HG03139 (cell line): Measurements from ENCODE around the gene C16orf96.

Experiments used
- ATAC-seq: cut with Tn5 transposase; IDR thresholded peaks from one replicate; pipeline ENCODE4 v1.9.1; 2021; ENCODE audit not compliant: unreplicated experiment

C16orf96 gene

DNA sequence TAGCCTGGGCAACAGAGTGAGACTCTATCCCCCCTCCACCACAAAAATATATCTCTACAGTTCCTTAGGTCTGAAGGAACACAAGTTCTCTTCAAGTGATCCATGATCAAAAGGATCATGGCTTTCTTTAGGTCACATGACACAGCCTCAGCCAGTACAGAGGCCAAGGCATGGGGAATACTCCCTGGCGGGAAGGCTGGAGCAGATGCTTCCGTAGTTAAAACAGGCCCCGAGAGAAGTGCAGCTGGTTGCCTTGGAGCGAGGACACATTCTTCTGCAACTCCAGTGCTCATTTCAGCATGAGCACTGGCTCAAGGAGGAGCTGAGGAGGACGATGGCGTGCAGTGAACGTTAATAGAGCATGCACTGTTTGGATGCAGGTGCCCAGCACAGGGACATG lies 31.1 kb upstream of the C16orf96 start:
- no peak for ATAC-seq

- no peak for ATAC-seq
Observed at GRCh38 chr16:4525634-4526277, 30.4 kb upstream of the C16orf96 start.

- ATAC-seq = no peak
Observed at GRCh38 chr16:4529085-4530060, 26.8 kb upstream of the C16orf96 start.

DNA sequence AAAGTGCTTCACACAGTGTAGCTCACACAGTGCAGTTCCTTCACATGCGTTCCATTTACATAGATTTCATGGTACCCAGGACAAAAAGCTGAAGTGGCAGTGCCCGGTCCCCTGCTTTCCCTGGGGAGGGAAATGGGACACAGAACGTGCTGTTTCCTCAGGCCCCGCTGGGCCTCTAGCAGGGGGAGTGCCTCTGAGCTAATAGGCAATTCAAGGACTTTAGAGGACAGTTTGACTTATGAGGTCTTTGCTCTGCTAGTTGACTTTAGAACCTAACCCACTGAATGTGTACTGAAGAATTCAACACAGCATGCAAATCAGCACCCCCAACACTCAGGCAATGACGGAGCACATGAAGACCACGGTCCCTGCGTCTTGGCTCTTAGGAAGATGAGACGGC lies 24.3 kb upstream of the C16orf96 start:
- no peak for ATAC-seq

DNA sequence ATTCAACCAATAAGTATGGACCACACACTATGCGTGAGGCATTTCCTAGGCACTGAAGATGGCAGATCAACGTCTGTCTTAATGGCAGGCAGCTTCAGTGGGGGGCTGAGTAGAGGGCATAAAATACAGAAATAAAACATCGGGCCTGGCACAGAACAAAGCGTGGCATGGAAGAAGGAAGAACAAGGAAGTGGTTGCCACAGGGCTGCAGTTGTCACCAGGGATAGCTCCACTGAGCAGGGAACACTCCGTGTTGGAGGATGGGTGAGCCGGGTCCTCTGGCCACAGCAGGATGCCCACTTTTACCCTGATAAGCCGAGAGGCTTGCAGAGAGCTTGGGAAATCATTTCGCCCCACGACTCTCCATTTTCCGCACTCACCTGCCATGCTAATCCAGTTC lies 23.9 kb upstream of the C16orf96 start:
- no peak for ATAC-seq

DNA sequence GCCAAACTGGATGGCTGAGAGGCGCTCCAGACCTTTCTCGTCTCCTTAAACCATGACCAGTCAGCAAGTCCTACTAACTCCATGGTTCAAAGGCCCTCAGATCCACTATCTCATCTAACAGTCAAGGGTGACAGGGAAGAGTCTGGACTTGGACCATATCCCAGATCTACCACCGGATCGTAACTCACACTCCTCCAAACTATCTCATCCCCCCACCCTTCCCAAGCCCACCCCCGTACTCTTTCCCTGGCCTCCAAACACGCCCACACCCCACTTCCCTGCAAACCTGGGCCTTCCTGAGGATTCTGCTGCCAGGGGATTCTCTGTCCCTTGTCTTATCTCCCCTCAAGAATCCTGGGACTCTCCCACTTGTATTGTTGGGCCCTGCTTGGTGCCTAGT lies 22.6 kb upstream of the C16orf96 start:
- no peak for ATAC-seq

DNA sequence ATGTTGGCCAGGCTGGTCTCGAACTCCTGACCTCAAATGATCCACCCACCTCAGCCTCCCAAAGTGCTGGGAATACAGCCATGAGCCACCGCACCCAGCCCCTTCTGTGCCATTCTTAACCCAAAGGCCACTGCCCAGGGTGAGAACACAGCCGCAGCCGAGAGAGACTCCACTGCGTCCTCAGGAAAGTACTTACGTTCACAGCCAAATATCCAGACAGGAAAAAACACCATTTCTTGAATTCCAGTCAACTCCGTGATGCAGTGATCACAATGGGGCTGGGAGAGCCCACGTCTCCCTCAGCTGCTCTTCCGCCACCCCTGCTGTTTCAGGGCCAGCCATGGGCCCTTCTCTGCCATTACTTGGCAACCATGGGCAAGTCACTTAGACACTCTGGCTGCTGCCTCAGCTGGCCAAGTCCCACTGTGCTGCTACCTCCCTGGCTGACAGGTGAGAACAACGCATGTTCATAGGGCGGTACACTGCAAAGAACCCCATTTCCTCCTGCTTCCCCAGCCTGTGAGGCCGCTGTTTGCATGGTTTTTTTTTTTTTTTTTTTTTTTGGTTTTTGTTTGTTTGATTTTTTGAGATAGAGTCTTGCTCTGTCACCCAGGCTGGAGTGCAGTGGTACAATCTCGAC lies 21.9 kb upstream of the C16orf96 start:
- ATAC-seq = no peak

DNA sequence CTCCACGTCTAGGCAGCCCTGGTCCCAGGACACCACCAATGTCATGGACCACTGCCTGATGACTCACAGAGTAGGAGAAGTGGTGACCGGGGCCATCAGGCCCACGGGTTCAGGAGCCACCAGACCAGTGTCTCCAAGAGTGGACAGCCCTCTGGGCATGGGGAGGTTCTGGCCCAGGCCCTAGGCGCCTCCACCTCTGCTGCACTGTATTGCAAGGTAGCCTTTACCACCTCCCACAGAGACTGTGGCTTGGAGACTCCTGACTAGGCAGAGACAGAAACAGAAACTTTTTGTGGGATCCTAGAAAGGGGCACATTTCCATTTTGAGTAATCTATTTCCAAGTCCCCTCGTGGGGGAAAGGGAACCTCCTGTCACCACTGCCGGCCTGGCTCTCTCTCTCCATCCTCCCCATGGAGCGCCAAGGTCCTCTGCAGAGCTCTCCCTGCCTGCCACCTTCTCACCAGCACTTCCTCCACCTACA lies 20.5 kb upstream of the C16orf96 start:
- no peak for ATAC-seq

- ATAC-seq = no peak
Observed at GRCh38 chr16:4536391-4537106, 19.6 kb upstream of the C16orf96 start.

DNA sequence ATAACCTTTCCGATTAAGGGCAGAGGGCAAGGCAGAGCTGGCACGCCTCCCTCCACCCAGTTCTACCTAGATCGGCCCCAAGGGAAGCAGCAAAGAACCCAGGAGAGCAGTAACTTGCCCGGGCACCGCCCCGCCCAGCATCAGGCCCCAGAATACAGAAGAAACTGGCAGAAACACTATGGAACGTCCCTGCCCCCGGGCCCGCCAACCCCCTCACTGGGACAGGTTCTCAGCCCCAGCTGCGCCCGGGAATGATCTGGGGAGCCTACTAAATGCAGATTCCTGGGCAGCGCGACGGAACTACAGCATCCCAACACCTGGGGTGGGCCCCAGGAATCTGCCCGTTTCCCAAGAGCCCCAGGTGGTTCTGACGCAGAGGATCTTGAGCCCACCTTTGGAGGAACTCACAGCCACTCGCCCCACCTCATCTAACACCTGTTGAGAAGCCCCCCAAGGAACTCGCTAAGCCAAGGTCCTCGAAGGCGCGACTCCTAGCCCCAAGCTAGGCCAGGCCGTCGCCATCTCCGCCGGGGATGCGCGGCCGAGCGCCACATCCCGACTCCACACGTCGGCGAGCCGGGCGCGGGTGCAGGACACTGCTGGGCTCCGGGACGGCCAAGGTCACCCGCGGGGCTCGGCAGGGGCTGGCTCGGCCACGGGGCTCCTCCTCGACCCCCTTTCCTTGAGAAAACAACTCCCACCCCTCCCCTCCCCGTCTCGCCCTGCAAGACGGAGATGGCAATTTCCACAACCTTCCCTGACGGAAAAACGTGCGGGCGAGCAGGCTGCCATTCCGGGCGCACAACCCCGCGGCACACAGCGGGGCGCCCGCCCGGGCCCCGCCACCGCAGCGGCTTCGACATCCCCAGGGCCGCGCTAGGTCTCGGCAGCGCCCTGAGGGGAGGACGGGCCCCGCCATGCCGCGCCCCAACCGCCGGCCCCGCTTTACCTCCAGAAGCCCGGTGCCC lies 18.5 kb upstream of the C16orf96 start:
- no peak for ATAC-seq

- ATAC-seq = peak; percentile 63
Observed at GRCh38 chr16:4538350-4539235, 17.5 kb upstream of the C16orf96 start, which contains the start of gene CDIP1. Gene CDIP1 (minus strand): TSS chr16:4538773. CDS start chr16:4514130, 24,643 bp downstream.

DNA sequence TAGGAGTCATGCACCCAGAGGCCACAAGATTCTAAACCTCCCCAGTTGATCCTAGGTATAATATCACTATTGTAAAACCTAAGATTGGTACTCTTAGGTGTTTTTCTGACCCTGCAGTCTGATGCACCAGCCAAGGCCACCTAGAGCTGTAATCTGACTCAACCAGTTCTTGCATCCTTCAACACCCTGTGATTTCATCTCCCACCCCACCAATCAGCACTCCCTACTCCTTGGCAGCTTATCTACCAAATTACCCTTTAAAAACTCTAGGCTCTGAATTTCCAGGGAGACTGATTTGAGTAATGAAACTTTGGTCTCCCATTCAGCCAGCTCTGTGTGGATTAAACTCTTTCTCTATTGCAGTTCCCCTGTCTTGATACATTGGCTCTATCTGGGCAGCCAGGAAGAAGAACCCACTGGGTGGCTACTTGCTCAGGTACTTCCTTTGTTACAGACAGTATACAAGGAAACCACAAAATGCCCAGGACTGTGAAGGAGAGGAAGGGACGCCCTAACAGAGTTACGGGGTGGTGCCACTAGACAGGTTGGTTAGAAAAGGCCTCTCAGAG lies 16.3 kb upstream of the C16orf96 start:
- no peak for ATAC-seq

DNA sequence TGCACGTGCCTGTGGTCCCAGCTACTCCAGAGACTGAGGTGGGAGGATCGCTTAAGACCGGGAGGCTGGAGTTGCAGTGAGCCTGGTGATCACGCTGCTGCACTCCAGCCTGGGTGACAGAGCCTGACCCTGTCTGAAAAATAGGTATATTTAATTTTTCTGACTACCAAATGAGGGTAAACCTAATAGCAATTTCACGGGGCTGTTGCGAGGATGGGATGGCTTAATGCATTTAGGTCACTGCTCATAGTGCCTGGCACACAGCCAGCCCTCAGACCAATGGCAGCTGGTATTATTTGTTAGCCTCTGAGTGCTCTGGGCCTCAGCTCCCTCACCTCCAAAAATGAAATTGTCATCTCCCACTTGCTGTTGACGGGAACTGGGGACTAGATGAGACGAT lies 11.7 kb upstream of the C16orf96 start:
- ATAC-seq = no peak

- ATAC-seq = no peak
Observed at GRCh38 chr16:4548124-4548523, 8.0 kb upstream of the C16orf96 start.

GRCh38 chr16:4550591-4550990 lies 5.5 kb upstream of the C16orf96 start:
- ATAC-seq = no peak

DNA sequence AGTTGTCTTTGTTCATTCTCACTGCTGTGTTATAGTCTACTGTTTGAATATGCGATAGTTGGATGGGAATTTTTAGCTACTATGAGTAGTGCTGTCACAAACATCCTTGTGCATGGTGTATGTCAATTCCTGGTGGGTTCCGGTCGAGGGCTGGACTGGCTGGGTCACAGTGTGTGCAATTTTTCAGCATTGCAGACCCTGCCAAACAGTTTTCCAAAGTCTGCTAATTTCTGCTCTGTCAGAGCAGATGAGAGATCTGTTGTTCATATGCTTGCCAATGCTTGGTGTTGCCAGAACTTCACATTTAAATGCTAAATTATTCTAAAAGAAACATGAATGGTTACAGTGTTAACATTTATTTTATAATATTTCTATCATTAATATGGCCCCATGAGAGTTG lies 3.6 kb upstream of the C16orf96 start:
- ATAC-seq = no peak

GRCh38 chr16:4556580-4556979 lies 440 bp downstream of the C16orf96 start:
- ATAC-seq = no peak

- ATAC-seq = no peak
Observed at GRCh38 chr16:4557973-4558372, 1.8 kb downstream of the C16orf96 start.
